COR-L47 (cell line): ENCODE results near the gene TMED8.

Experiments used
- DNase-seq: peaks from one replicate; lab custom pipeline; 2025; lab: John Stamatoyannopoulos, UW

The TMED8 gene

GRCh38 chr14:77296155-77296554, 80.7 kb downstream of the TMED8 start:
- DNase-seq, result no peak

- DNase-seq, result no peak
These were observed 86.2 kb downstream of the TMED8 start for GRCh38 chr14:77290705-77291104.

DNA sequence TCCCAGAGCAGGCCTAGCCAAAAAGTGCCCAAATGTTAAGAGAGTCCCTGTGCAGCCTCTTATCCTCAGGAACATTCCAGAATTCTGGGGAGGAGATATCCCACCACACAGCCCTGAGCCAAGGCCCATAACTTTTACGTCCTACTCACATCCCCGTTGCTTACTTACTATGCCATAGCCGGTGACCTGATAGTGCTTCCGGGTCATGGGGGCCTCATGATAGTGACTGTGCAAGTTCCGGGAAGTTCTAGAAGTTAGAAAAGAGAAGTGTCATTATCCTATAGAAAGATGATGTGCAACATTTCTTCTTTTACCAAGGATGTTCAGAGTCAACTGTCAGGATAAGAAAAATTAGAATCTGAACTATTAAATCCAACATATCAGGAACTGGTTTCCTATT, 90.3 kb downstream of the TMED8 start:
- no peak for DNase-seq
